GM19035 (cell line): Measurements from ENCODE around the gene LCE2C.

Source experiments
- ATAC-seq: cut with Tn5 transposase; IDR thresholded peaks from one replicate; pipeline ENCODE4 v1.9.1; 2021; ENCODE audit not compliant: unreplicated experiment

Gene LCE2C

DNA sequence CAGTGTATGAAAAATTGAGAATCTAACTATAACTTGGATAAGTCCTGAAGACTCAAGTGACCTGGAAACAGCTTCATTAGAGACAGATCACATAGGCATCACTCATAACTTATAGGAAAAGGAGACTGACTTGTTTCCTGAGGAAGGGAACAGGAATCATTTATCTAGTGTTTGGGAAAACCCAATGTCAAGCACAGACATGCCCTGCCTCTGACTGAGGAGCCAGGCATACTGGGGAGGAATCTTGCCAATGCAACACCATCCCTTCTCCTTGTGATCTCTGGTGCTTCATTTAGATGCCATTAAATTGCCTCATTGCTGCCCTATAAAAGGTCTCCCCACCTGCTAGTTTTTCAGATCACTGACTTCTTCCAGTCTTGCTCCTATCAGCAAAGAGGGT lies 43.2 kb downstream of the LCE2C start:
- ATAC-seq, result no peak

DNA sequence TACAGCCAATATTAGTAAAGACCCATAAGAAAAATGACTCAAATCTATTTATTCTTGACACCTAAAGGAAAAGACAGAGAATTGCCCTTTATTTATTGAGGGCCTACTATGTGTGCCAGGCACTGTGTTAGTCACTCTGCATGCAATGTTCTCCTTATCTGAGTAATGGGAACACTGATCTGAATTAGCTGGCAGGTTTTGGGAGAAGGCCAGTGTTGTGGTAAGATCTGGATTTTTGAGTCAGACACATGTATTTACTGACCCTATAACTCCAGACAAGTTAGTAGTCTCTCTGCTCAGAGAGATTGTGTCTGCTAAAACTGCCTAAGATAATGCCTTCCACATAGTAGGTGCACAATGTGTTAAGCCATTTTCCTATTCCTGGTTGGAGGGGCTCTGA lies 50.2 kb downstream of the LCE2C start:
- no peak for ATAC-seq
